ENCODE measurements around the gene IL21R.

Gene IL21R

DNA sequence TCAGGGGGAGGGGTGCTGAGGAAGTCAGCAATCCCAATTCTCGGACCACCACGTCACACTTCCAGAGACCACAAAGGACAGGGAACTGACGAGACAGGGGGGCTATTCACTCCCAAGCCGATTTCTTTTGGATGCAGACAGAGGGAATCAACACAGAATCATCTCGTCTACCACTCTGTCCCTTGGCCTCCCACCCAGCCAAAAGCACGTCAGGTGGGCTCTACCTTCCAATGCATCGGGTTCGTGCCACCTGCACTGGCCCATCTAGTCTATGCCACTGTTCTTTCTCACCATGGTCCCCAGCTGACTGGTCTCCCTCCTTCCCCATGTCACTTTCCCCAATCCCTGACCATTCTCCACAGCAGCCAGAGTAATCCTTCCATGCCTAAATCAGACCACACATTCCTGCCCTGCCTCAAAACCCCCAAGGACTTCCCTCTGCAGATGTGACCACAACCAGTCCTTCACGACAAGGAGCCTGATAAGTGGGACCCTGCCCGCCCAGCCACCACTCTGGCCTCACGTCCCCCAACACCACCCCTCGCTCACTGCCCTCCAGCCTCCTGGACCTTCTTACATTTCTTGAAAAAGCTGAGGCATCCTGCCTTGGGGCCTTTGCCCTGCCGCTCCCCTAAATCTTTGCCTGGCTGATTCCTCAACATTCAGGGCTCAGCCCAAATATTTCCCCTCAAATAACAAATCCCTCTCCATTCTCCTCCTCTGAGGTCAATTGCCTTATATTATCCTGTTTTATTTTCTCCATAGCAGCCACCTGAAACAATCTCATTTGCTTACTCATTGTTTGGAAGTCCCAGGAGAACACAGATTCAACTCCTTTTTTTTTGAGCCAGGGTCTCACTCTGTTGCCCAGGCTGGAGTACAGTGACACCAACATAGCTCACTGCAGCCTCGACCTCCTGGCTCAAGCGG lies 70.4 kb downstream of the IL21R start:
- in situ Hi-C loops (cut with MboI; ENCODE audit: low pct_unique_long_range_greater_than_20kb, low sequenced_read_pairs), result loop anchor here (10.0 kb wide), 1 partner anchor 62 kb away; no protein-coding TSS in a partner anchor
- no peak for DNase-seq

- in situ Hi-C loops (cut with MboI; ENCODE audit: low pct_unique_long_range_greater_than_20kb, low sequenced_read_pairs), result loop anchor here (10.0 kb wide), 1 partner anchor 62 kb away; no protein-coding TSS in a partner anchor
These were observed 71.3 kb downstream of the IL21R start for GRCh38 chr16:27473101-27473900.

DNA sequence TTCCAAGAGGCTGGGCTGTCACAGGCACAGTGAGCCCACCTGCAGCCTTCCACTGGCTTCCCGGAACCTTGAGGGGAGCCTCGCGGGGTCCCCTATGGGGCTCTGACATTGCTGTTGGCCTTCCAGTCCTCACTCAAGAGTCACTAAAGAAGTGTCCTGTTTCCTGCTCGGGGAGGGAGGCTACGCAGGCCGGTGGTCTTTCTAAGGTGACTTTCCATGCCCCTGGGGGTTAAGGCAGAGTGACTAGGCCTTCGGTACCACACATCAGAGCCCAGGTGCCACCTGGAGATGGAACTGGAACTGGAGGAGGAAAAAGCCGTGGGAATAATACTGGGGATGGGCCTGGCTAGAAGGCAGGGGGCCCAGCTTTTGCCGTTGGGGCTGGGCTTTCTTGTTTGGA lies 72.1 kb downstream of the IL21R start:
- DNase-seq, result no peak
- in situ Hi-C loops (cut with MboI; ENCODE audit: low pct_unique_long_range_greater_than_20kb, low sequenced_read_pairs), result loop anchor here (10.0 kb wide), 1 partner anchor 61 kb away; no protein-coding TSS in a partner anchor

More at GRCh38 chr16:27473101-27473900, 71.3 kb downstream of the IL21R start:
- DNase-seq, result no peak

DNA sequence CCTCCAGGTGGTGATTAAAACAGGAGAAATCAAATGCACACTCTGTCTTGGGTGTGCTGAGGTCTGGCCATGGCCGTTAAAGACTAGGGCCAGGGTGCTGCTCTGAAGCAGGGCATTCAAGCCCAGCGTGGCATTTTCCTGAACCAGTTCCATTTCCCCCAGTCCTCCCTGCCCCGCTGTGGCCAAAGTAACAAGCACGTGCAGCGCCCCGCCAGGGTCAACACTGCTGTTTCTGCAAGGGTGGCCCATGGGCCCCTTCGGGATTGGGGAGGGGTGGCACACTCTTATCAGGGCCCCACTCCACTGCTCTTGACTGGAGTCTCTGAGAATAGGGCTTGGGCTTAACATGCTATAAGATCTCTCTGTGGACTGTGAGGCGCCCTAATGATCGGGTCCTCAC lies 72.9 kb downstream of the IL21R start:
- DNase-seq, result no peak
- in situ Hi-C loops (cut with MboI; ENCODE audit: low pct_unique_long_range_greater_than_20kb, low sequenced_read_pairs), result loop anchor here (10.0 to 25.0 kb wide), 2 partner anchors 60 to 863 kb away; no protein-coding TSS in a partner anchor

GRCh38 chr16:27475561-27475960 lies 73.6 kb downstream of the IL21R start:
- in situ Hi-C loops (cut with MboI; ENCODE audit: low pct_unique_long_range_greater_than_20kb, low sequenced_read_pairs), result loop anchor here (10.0 to 25.0 kb wide), 2 partner anchors 59 to 863 kb away; no protein-coding TSS in a partner anchor
- no peak for DNase-seq

DNA sequence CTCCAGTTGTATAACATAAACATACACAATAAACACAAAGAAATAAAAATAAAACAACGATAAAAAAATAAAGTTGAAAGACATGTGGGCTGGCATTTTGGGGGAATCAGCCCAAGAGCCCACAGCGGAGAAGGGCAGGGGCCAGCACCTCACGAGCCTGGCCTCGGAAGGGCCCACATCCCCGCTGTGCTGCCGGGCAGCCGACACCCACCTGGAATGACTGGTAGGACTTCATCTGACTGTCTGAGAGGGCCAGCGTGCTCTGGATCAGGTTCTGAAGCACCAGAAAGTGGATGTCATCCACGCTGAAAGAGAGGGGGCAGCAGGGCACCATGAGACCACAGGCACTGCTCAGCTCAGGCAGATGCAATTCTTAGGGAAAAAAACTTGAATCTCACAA lies 74.3 kb downstream of the IL21R start:
- DNase-seq, result no peak
- in situ Hi-C loops (cut with MboI; ENCODE audit: low pct_unique_long_range_greater_than_20kb, low sequenced_read_pairs), result loop anchor here (10.0 to 25.0 kb wide), 2 partner anchors 59 to 864 kb away; no protein-coding TSS in a partner anchor

GRCh38 chr16:27480761-27481160 lies 78.8 kb downstream of the IL21R start:
- in situ Hi-C loops (cut with MboI; ENCODE audit: low pct_unique_long_range_greater_than_20kb, low sequenced_read_pairs), result loop anchor here (25.0 kb wide), 1 partner anchor 868 kb away; no protein-coding TSS in a partner anchor
- no peak for DNase-seq

DNA sequence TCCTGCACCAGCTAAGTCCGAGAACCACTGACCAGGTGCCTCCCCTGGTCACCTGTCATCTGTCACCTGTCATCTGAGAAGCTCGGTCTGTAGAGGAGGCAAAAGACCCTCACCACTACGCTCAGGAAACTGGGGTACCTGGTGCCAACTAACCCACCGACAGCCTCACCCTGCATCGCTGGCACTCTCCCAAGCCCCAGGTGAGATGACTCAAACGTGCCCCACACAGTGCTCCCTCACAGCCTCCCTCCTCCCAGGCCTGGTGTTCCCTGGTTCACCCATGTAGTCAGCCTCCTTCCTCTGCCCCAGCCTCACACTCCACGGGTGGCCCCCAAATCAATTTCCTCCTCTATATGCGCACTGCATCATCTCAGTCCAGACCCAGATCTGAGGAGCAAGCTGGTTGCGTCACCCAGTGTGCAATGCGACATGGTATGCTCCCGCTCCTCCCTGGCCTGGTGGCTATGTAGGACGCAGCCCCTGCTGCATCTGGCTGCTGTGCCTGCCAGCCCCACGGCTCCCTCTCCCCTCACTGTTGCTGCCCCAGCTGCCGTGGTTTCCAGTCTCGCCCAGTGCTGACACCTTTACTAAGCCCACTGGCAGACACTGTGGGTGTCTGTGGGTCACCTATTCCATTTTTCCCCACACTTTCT lies 79.4 kb downstream of the IL21R start:
- in situ Hi-C loops (cut with MboI; ENCODE audit: low pct_unique_long_range_greater_than_20kb, low sequenced_read_pairs), result loop anchor here (25.0 kb wide), 1 partner anchor 869 kb away; no protein-coding TSS in a partner anchor
- no peak for DNase-seq

- in situ Hi-C loops (cut with MboI; ENCODE audit: low pct_unique_long_range_greater_than_20kb, low sequenced_read_pairs), result loop anchor here (25.0 kb wide), 1 partner anchor 870 kb away; no protein-coding TSS in a partner anchor
- DNase-seq, result no peak
These were observed 80.6 kb downstream of the IL21R start for GRCh38 chr16:27482397-27483087.

DNA sequence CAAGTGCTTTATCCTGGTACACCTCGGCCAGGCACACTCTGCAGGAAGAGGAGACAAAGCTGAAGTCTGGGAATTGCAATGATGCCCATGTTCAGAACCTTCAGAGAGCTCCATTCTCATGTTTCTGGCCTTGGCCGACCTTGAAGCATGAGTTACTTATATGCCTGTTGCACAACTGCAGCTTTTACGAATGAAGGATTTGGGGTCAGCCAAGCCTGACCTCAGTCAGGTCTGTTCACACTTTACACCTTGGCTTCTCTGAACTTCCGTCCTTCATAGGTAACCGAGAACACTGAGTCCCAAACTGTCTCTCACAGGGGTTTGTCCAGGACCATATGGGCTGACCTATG lies 81.1 kb downstream of the IL21R start:
- in situ Hi-C loops (cut with MboI; ENCODE audit: low pct_unique_long_range_greater_than_20kb, low sequenced_read_pairs), result loop anchor here (25.0 kb wide), 1 partner anchor 871 kb away; no protein-coding TSS in a partner anchor
- DNase-seq, result no peak

DNA sequence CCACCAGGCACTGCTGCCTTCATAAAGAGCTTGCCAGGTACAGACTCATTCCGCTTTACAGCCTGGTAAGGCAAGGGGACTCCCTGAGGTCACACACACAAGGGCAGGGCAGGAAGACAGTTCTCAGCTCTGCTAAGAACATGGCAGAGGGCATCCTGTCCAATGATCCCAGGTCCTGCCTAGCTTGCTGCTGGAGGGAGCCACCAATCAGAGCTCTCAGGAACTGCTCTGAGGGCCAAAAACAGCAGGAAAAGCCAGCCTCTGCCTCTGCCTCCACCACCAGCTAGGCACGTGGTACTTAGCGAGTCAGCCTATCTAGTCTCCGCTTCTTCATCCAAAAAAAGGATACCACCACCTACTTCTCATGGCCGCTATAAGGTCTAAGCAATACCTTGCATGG lies 81.7 kb downstream of the IL21R start:
- in situ Hi-C loops (cut with MboI; ENCODE audit: low pct_unique_long_range_greater_than_20kb, low sequenced_read_pairs), result loop anchor here (25.0 kb wide), 1 partner anchor 871 kb away; no protein-coding TSS in a partner anchor
- no peak for DNase-seq

DNA sequence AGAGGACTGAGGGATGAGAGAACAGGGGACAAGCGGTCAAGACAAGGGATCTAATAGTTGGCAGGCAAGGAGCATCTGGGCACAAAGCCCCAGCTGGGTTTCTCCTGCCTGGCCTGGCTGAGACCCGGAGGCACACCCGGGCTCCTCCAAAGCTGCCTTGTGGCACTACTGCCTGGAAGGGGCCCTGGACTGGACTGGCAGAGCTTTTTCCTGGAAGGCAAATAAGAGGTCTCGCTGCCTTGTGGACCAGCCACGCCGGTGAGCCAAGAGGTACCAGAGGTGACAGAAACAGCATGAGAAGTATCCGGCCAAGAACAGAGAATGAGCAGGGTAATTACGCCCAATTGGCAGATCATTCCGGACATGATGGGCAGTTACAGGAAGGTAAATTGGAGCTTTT lies 83.2 kb downstream of the IL21R start:
- in situ Hi-C loops (cut with MboI; ENCODE audit: low pct_unique_long_range_greater_than_20kb, low sequenced_read_pairs), result loop anchor here (25.0 kb wide), 1 partner anchor 873 kb away; no protein-coding TSS in a partner anchor
- DNase-seq, result no peak

- in situ Hi-C loops (cut with MboI; ENCODE audit: low pct_unique_long_range_greater_than_20kb, low sequenced_read_pairs), result loop anchor here (25.0 kb wide), 1 partner anchor 874 kb away; no protein-coding TSS in a partner anchor
- no peak for DNase-seq
These were observed 83.8 kb downstream of the IL21R start for GRCh38 chr16:27485811-27486210.

- DNase-seq, result no peak
- in situ Hi-C loops (cut with MboI; ENCODE audit: low pct_unique_long_range_greater_than_20kb, low sequenced_read_pairs), result loop anchor here (25.0 kb wide), 1 partner anchor 874 kb away; no protein-coding TSS in a partner anchor
These were observed 84.4 kb downstream of the IL21R start for GRCh38 chr16:27486344-27486743.

DNA sequence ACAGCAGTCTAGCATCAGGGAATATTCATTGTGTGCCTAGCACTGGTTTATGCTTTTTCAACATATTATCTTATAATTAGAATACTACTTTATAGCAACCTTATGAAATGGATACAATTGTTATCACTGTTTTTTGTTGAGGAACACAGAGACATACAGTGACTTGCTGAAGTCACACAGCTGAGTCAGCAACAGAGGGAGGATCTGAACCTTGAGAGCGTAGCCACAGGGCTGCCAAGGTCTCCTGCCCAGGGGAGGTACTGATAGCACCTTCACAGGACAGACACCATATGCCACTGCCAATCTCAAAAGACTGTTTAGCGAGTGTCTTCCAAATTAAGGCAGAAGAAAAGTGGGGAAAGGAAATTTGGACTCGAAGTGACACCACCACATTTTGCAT lies 84.8 kb downstream of the IL21R start:
- in situ Hi-C loops (cut with MboI; ENCODE audit: low pct_unique_long_range_greater_than_20kb, low sequenced_read_pairs), result loop anchor here (25.0 kb wide), 1 partner anchor 874 kb away; no protein-coding TSS in a partner anchor
- no peak for DNase-seq

- in situ Hi-C loops (cut with MboI; ENCODE audit: low pct_unique_long_range_greater_than_20kb, low sequenced_read_pairs), result loop anchor here (25.0 kb wide), 1 partner anchor 877 kb away; no protein-coding TSS in a partner anchor
- DNase-seq, result no peak
These were observed 87.4 kb downstream of the IL21R start for GRCh38 chr16:27489421-27489820.

GRCh38 chr16:27489906-27490305 lies 87.9 kb downstream of the IL21R start:
- in situ Hi-C loops (cut with MboI; ENCODE audit: low pct_unique_long_range_greater_than_20kb, low sequenced_read_pairs), result loop anchor here (25.0 kb wide), 1 partner anchor 878 kb away; no protein-coding TSS in a partner anchor
- DNase-seq, result no peak

Measured in KBM-7 (cell line).